Measurements from ENCODE around the gene APOO.

Gene APOO

GRCh38 chrX:23907498-23908218 lies at the start of gene APOO, which contains the start of gene CXorf58:
TSS of gene APOO (minus strand) at chrX:23907938. CDS start at chrX:23907702, 236 bp downstream.
TSS of gene CXorf58 (plus strand) at chrX:23908006. CDS start at chrX:23910303, 2,297 bp downstream.
- peak; percentile 87 for DNase-seq (ENCODE audit: low read depth)

- DNase-seq (ENCODE audit: low read depth) = no peak
These were observed 46.7 kb upstream of the APOO start for GRCh38 chrX:23954396-23954795.

- no peak for DNase-seq (ENCODE audit: low read depth)
These were observed 46.2 kb upstream of the APOO start for GRCh38 chrX:23953908-23954269.

- DNase-seq (ENCODE audit: low read depth) = no peak
These were observed 45.5 kb upstream of the APOO start for GRCh38 chrX:23952984-23953907.

GRCh38 chrX:23952391-23952790 lies 44.7 kb upstream of the APOO start:
- DNase-seq (ENCODE audit: low read depth) = no peak

GRCh38 chrX:23945206-23945605 lies 37.5 kb upstream of the APOO start:
- no peak for DNase-seq (ENCODE audit: low read depth)

- DNase-seq (ENCODE audit: low read depth) = no peak
These were observed 36.5 kb upstream of the APOO start for GRCh38 chrX:23944234-23944633.

GRCh38 chrX:23939203-23939602 lies 31.5 kb upstream of the APOO start:
- DNase-seq (ENCODE audit: low read depth) = no peak

GRCh38 chrX:23938690-23939089 lies 31.0 kb upstream of the APOO start:
- DNase-seq (ENCODE audit: low read depth) = no peak

GRCh38 chrX:23937100-23937499 lies 29.4 kb upstream of the APOO start:
- DNase-seq (ENCODE audit: low read depth) = no peak

GRCh38 chrX:23936180-23936579 lies 28.4 kb upstream of the APOO start:
- no peak for DNase-seq (ENCODE audit: low read depth)

- no peak for DNase-seq (ENCODE audit: low read depth)
These were observed 27.4 kb upstream of the APOO start for GRCh38 chrX:23935106-23935505.

GRCh38 chrX:23932046-23932445 lies 24.3 kb upstream of the APOO start:
- no peak for DNase-seq (ENCODE audit: low read depth)

GRCh38 chrX:23930894-23931604 lies 23.3 kb upstream of the APOO start:
- DNase-seq (ENCODE audit: low read depth) = no peak

- DNase-seq (ENCODE audit: low read depth) = no peak
These were observed 18.3 kb upstream of the APOO start for GRCh38 chrX:23926015-23926414.

GRCh38 chrX:23919706-23920320 lies 12.1 kb upstream of the APOO start:
- no peak for DNase-seq (ENCODE audit: low read depth)

- no peak for DNase-seq (ENCODE audit: low read depth)
These were observed 11.4 kb upstream of the APOO start for GRCh38 chrX:23919148-23919547.

- no peak for DNase-seq (ENCODE audit: low read depth)
These were observed 3.5 kb upstream of the APOO start for GRCh38 chrX:23911126-23911835.

GRCh38 chrX:23908219-23909004 lies 674 bp upstream of the APOO start:
- no peak for DNase-seq (ENCODE audit: low read depth)

- no peak for DNase-seq (ENCODE audit: low read depth)
These were observed 634 bp downstream of the APOO start for GRCh38 chrX:23907111-23907497.

- no peak for DNase-seq (ENCODE audit: low read depth)
These were observed 3.6 kb downstream of the APOO start for GRCh38 chrX:23904096-23904495.

Data from activated T-cell treated with anti-CD3 and anti-CD28 coated beads for 48 hours (primary cell).